B cell (primary cell): ENCODE results near the gene USP53.

Experiments
- CTCF ChIP-seq: fragments of 200-600 bp; IDR thresholded peaks from one replicate; pipeline ENCODE4 v1.8.0; 2022; ENCODE audit warnings: antibody characterized with exemption, mild to moderate bottlenecking
- EZH2 ChIP-seq: IDR thresholded peaks from 2 replicates; pipeline ENCODE4 v1.6.1; 2012; ENCODE audit warnings: borderline replicate concordance, low read depth, mild to moderate bottlenecking, moderate library complexity, low read length; ENCODE audit not compliant: insufficient read depth, poor library complexity, severe bottlenecking

DNA sequence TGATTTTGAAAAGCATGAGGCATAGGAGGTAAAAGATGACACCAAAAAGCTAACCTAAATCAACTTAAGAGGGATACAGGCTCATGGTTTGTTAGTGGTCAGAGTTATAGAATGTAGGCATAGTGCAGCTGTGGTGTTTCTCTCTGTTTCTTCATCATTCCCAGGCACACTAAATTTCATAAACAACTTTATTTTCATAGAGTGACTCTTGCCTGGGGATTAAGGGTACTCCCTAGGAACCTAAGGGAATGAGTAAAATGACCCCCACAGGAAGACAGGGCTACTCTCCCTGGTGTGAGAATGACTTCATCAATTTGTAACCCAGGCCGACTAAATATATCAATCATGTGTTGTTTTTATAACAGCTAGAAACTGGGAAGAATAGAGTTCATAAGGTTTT is 98.3 kb downstream of the USP53 start:
- TF ChIP-seq CTCF (no peak), EZH2 (no peak)
